HUES48 (cell line): ENCODE data around the gene FAF2.
"Not testable (repeated sequence)": the region's sequence is repeated elsewhere in the genome, so short reads cannot be mapped to it uniquely, and the experiment has no call there.

Experiments used
- H3K27ac ChIP-seq: one replicate; pipeline ENCODE4 v1.7.0; 2013; ENCODE audit warnings: low read depth, low read length, inconsistent platforms
- H3K27me3 ChIP-seq: 2 replicates; pipeline ENCODE4 v1.6.1; 2013; ENCODE audit warnings: mild to moderate bottlenecking, low read length; ENCODE audit not compliant: control insufficient read depth, insufficient read depth
- H3K36me3 ChIP-seq: 2 replicates; pipeline ENCODE4 v1.6.1; 2013; ENCODE audit warnings: low read length; ENCODE audit not compliant: control insufficient read depth, insufficient read depth
- H3K4me1 ChIP-seq: 2 replicates; pipeline ENCODE4 v1.6.1; 2013; ENCODE audit warnings: mild to moderate bottlenecking, low read length; ENCODE audit not compliant: control insufficient read depth, insufficient read depth
- H3K4me3 ChIP-seq: 2 replicates; pipeline ENCODE4 v1.5.1; 2013; ENCODE audit warnings: mild to moderate bottlenecking, low read depth, low read length
- H3K9ac ChIP-seq: 2 replicates; pipeline ENCODE4 v1.6.1; 2013; ENCODE audit warnings: mild to moderate bottlenecking, low read depth, low read length, moderate library complexity
- H3K9me3 ChIP-seq: 2 replicates; pipeline ENCODE4 v1.6.1; 2013; ENCODE audit warnings: low read length; ENCODE audit not compliant: control insufficient read depth, insufficient read depth

FAF2 gene

GRCh38 chr5:176548967-176549444 lies 100.8 kb downstream of the FAF2 start, which contains the start of gene CDHR2:
Gene CDHR2, plus strand, starts transcription at chr5:176549342. Its CDS starts 16,011 bp downstream, at chr5:176565353.
- Histone ChIP-seq H3K9ac (no peak within 1 kb of the TSS), H3K36me3 (no peaks in the 10 kb centered on the region), H3K27me3 (no peaks in the 10 kb centered on the region), H3K4me3 (no peak within 1 kb of the TSS), H3K27ac (no peak within 1 kb of the TSS), H3K4me1 (peaks cover 5% of the 10 kb centered on the region; the same call in 1 of the 2 replicates), H3K9me3 (no peaks in the 10 kb centered on the region)

- Histone ChIP-seq H3K9ac (no peak overlapping the region), H3K27me3 (no peaks in the 10 kb centered on the region), H3K4me3 (no peak overlapping the region), H3K27ac (no peak overlapping the region), H3K36me3 (no peaks in the 10 kb centered on the region), H3K4me1 (peaks cover 6% of the 10 kb centered on the region; the same call in 1 of the 2 replicates), H3K9me3 (no peaks in the 10 kb centered on the region)
Observed at GRCh38 chr5:176549871-176550270, 101.7 kb downstream of the FAF2 start.

GRCh38 chr5:176550275-176550831 lies 102.2 kb downstream of the FAF2 start:
- no peaks in the 10 kb centered on the region for H3K36me3 ChIP-seq
- no peaks in the 10 kb centered on the region for H3K27me3 ChIP-seq
- H3K9me3 ChIP-seq: no peaks in the 10 kb centered on the region
- no peak overlapping the region for H3K4me3 ChIP-seq
- H3K27ac ChIP-seq: no peak overlapping the region
- no peak overlapping the region for H3K9ac ChIP-seq
- H3K4me1 ChIP-seq: peaks cover 6% of the 10 kb centered on the region; the same call in 1 of the 2 replicates

GRCh38 chr5:176550937-176551336 lies 102.8 kb downstream of the FAF2 start:
- not testable (repeated sequence) for H3K9ac ChIP-seq, H3K27me3 ChIP-seq, H3K36me3 ChIP-seq, H3K4me3 ChIP-seq, H3K27ac ChIP-seq, H3K4me1 ChIP-seq, H3K9me3 ChIP-seq

DNA sequence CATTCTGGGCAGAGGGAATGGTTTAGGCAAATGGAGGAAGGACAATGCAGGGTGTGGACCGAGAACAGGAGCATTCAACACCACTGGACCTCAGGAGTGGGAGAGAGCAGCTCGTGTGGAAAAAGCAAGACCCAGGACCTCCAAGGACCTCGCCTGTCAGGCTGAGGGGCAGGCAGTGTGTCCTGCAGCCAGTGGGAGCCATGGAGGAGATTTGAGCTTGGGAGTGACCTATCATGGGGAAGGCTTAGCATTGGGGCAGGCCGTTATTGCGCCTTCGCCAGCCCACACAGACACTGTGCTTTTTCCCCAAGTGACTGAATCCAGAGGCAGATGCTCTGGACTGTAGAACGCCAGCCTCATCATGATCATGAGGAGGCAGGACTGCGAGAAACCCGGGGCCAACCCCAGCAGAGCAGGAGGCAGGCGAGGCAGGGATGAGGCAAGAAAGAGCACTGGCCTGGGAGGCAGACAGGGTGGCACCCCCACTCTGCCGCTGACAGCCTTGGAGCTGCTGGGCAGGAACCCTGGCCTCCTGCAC lies 104.2 kb downstream of the FAF2 start:
- Histone ChIP-seq H3K9me3 (no peaks in the 10 kb centered on the region), H3K4me1 (peaks cover 6% of the 10 kb centered on the region; the same call in 1 of the 2 replicates), H3K27me3 (no peaks in the 10 kb centered on the region), H3K4me3 (no peak overlapping the region), H3K36me3 (no peaks in the 10 kb centered on the region), H3K27ac (no peak overlapping the region), H3K9ac (no peak overlapping the region)

GRCh38 chr5:176553260-176554085 lies 105.3 kb downstream of the FAF2 start:
- Histone ChIP-seq H3K27me3 (no peaks in the 10 kb centered on the region), H3K36me3 (no peaks in the 10 kb centered on the region), H3K27ac (no peak overlapping the region), H3K9me3 (no peaks in the 10 kb centered on the region), H3K9ac (no peak overlapping the region), H3K4me3 (no peak overlapping the region), H3K4me1 (peaks cover 6% of the 10 kb centered on the region; the same call in 1 of the 2 replicates)

DNA sequence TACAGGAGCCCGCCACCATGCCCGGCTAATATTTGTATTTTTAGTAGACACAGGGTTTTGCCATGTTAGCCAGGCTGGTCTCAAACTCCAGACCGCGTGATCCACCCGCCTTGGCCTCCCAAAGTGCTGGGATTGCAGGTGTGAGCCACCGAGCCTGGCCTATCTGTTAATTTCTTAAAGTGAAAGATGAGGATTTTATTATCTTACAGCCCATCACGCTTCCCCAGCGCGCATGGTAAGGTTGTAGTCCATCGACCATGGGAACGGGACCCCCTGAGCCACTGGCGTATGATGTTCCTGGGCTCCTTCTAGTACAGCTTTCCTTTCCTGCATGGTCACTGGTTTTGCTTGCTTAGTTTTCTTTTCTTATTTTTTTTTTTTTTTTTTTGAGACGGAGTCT lies 109.7 kb downstream of the FAF2 start:
- Histone ChIP-seq H3K4me3 (no peak overlapping the region), H3K9me3 (no peaks in the 10 kb centered on the region), H3K9ac (no peak overlapping the region), H3K4me1 (peaks cover 6% of the 10 kb centered on the region; the same call in 1 of the 2 replicates), H3K27me3 (no peaks in the 10 kb centered on the region), H3K36me3 (no peaks in the 10 kb centered on the region), H3K27ac (no peak overlapping the region)
